GM18870 (cell line): ENCODE measurements around the gene CCNA2.

Source experiments
- ATAC-seq: cut with Tn5 transposase; IDR thresholded peaks from one replicate; pipeline ENCODE4 v1.9.1; 2021; ENCODE audit warnings: moderate library complexity; ENCODE audit not compliant: unreplicated experiment

The CCNA2 gene

GRCh38 chr4:121823505-121824170 lies at the start of gene CCNA2:
CCNA2 (minus strand) TSS chr4:121823883; CDS start chr4:121823628, 255 bp downstream.
- peak; percentile 90 for ATAC-seq

DNA sequence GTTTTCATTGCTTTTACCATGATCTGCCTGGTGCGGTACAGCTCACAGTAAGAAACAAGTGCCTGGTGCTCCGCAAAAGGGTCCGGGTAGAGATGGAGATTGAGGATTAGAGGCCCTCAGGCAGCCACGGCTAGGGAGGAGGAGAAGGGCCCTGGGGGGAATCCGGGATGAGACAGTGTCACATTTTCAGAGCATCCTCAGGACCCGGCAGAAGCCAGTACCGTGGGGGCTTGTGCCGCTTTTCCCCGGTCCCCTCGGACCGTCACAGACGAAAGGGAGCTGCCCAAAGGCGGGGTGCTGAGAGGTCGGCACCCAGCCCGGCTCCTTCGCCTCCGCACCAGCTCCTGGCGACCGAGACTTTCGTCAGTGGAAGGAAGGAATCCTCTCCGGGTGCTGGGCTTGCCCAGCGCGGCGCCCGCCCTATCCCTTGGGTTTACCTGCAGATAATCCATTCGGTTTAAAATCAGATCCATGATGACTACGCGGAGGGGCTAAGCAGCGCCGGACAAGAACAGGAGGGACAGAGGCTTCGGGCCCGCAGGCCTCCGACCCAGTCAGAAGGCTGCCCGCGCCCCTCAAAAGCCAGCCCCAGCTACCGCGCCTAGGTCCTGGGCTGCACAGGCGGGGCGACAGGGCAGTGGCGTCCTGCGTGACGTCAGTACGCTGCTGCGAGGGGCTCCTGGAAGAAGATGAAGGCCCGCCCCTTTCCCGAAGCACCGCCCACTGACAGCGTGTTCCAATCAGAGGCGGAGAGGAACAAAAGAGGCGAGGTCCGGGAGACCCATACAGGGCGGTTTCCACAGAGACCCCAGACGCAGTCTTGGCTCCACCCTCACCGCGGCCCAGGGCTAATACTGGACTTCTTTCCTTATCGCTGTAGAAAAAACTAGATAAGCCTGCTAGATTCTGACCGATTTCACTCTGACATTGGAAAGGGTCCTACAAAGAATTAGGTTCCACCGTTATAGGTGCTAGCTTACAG lies 46.4 kb upstream of the CCNA2 start, which contains the start of gene BBS7:
TSS of gene BBS7 (minus strand) at position 634 of the 982 bp plus-strand sequence. CDS start at position 473, 161 bp downstream.
- peak; percentile 97 for ATAC-seq

- no peak for ATAC-seq
These were observed 40.1 kb upstream of the CCNA2 start for GRCh38 chr4:121863799-121864198.

- no peak for ATAC-seq
These were observed 37.7 kb upstream of the CCNA2 start for GRCh38 chr4:121861426-121861825.

GRCh38 chr4:121860121-121860520 lies 36.4 kb upstream of the CCNA2 start:
- ATAC-seq, result no peak

GRCh38 chr4:121851354-121851753 lies 27.7 kb upstream of the CCNA2 start:
- ATAC-seq, result no peak

- ATAC-seq, result no peak
These were observed 23.0 kb upstream of the CCNA2 start for GRCh38 chr4:121846662-121847061.

DNA sequence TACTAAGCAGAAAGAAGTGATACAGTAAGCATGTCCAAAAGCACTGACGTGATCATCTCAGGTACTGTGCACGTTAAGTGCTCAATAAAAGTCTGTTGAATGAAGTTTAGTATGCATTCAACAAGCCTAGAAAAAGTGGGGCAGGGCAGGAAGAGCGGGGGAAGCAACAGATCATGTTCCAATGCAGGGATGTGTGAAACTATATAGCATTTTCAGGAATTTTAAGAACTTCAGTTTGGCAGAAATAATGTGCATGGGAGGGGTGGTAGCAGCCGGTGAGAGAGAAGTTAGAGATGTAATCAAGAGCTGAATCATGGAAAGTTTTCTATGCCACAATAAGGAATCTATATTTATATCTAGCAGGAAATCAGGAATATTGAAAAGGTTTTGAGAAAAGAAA lies 19.2 kb upstream of the CCNA2 start:
- ATAC-seq, result no peak

- ATAC-seq, result no peak
These were observed 14.5 kb upstream of the CCNA2 start for GRCh38 chr4:121838136-121838535.

- no peak for ATAC-seq
These were observed 5.8 kb upstream of the CCNA2 start for GRCh38 chr4:121829511-121829910.

- ATAC-seq, result no peak
These were observed 4.2 kb upstream of the CCNA2 start for GRCh38 chr4:121827853-121828252.

DNA sequence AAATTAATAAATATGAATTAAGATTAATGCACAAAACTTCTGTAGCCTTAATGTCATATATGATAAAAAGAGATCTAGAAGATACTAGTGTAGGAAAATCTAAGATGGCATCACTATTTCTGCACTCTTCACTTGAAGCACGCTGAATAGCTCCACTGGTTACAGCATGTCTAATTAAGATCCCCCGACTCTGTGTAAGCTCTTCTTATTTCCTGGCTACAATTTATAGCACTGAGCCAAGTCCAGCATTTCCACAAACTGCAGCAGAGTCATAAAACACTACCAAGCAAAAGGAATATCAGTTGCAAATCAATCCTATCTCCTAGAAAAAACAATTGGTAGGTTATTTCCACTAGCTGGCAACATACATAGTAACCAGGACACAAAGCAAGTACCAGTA lies 1.3 kb upstream of the CCNA2 start:
- ATAC-seq, result no peak

DNA sequence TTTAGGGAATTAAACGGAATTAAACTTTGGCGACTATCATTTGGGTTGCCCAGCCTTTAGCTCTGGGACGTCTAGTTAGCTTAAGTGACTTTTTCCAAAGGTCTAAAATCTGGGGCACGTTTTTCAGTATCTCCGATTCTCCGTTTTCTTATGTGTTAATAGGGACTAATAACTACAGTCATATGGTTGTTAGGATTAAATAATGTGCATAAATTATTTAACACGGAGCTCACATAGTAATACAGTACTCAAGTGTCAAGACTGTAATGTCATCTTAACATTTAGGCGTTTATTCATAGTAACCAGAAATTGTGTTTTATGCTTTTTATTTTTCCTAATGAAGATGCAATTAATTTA lies 466 bp upstream of the CCNA2 start:
- ATAC-seq, result peak; percentile 14

- ATAC-seq, result peak; percentile 48
These were observed 733 bp downstream of the CCNA2 start for GRCh38 chr4:121822796-121823504.

DNA sequence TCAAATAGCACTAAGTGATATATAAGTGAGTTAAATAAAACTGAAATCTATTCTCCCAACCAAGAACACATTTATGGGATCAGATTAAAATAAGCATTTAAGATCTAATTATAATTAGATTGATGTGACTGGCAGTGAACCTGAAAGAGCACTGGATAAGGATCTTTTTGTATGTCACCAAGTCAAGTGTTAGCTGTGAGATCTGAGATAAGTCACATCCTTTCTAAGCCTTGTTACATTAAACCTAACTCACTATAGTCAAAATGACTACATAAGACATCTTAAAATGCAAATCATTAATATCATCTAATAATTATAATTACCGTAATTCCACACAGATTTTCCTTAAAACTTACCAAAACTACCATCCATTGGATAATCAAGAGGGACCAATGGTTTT lies 1.6 kb downstream of the CCNA2 start:
- no peak for ATAC-seq

GRCh38 chr4:121819216-121819965 lies 4.3 kb downstream of the CCNA2 start:
- no peak for ATAC-seq

GRCh38 chr4:121818215-121818614 lies 5.5 kb downstream of the CCNA2 start:
- ATAC-seq, result no peak

- ATAC-seq, result no peak
These were observed 6.0 kb downstream of the CCNA2 start for GRCh38 chr4:121817701-121818100.

DNA sequence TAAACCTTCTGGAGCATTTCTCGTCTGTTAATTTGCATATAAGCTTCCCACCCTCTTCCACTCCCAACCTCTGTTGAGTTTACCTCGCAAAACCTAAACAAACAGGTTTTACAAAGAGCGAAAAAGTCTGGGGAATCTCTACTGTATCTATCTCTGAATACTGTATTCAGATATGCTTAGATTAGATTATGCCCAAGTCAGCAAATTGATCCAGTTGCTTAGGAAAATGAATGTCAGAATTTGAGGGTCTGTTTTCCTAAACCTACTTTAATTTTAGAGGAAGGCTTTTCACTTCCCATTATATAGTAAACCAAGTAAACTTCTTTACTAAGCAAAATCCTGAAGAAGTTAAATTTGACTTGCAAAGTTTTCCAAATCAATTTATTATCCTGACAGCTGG lies 6.7 kb downstream of the CCNA2 start:
- no peak for ATAC-seq

DNA sequence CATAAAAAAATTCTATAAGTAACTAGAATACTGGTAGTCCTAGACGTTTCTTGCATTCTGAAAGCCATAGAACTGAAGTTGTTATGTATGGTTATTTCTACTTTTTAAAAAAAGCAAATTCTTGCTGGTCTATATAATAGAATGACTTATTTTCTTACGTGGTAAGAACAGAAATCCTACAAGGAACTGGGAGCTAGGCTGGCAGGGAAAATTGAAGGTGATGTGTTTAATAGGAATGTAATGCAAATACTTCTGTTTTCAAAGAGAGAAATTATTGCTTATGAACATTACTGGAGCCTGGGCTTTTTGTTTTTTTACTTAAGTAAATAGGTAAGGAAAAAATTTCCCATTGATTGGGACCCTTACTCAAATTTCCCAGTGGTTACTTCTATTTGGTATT lies 8.9 kb downstream of the CCNA2 start:
- no peak for ATAC-seq

DNA sequence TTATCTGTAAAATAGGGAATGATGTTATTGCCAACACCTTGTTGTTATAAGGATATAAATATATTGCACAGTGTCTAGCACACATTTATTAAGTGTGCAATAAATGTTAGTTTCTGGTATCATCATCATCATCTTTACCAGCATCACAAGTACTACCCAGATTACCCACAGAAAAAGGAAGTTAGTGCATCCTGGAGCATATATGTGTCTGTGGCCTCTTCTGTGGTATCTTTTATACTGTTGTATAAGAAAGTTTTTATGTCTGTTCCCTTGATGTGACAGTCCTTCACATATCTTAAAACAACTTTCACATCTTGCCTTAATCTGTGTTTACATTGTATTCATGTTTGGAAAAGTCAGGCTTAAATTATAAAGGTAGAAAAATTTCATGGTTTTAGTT lies 12.6 kb downstream of the CCNA2 start:
- ATAC-seq, result no peak
